Fibroblast of peridontal ligament (primary cell): ENCODE results near the gene S100A3.
"Not testable (repeated sequence)": the region's sequence is repeated elsewhere in the genome, so short reads cannot be mapped to it uniquely, and the experiment has no call there.

Source experiments
- DNase-seq: peaks from one replicate; pipeline ENCODE4 v3.0.0-alpha.2; 2010; ENCODE audit errors: extremely low read depth

S100A3 gene

DNA sequence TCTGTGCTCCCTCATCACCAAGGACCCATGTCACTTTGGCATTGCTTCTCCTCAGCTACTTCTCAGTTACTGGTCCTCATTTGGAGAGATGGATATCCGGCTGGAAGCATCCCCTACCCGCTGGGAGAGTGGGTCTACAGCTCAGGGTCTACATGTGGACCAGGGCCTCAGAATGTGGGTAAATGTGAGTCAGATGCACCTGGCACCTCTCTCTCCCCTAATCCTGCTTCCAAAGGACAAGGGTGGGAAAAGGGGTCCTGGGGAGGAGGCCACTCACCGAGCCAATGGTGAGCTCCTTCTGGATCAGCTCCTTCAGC, 14.2 kb downstream of the S100A3 start:
- no peak for DNase-seq

DNA sequence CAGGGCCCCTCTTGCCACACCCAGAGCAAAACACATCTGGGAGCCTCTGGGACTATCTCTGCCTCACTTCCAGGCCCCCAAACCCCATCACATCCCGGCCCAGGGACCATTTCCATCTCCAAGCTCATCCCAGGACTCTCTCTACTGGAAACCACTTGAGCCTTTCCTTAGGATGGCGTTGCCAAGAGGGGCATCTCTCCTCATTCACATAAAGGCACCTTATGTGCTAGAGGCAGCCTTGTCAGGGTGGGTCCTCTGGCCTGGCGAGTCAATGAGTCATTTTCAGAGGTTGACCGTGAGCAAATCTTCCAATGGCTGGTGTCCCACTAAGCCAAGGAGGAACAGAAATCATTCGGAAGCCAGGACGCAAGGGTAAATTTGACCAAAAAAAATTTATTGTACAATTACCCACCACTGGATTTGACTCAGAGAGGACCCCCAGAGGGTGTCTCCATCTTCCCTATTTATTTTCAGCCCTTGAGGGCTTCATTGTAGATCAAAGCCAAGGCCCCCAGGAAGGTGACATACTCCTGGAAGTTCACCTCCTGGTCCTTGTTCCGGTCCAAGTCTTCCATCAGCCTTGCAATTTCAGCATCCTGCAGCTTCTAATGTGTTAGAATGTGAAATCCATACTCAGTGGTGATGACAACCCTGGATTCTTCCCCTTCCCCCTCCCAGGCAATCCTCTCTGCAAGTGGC, 14.7 kb downstream of the S100A3 start:
- peak; percentile 36 for DNase-seq

GRCh38 chr1:153533689-153534201, 15.3 kb downstream of the S100A3 start:
- DNase-seq: peak; percentile 84

DNA sequence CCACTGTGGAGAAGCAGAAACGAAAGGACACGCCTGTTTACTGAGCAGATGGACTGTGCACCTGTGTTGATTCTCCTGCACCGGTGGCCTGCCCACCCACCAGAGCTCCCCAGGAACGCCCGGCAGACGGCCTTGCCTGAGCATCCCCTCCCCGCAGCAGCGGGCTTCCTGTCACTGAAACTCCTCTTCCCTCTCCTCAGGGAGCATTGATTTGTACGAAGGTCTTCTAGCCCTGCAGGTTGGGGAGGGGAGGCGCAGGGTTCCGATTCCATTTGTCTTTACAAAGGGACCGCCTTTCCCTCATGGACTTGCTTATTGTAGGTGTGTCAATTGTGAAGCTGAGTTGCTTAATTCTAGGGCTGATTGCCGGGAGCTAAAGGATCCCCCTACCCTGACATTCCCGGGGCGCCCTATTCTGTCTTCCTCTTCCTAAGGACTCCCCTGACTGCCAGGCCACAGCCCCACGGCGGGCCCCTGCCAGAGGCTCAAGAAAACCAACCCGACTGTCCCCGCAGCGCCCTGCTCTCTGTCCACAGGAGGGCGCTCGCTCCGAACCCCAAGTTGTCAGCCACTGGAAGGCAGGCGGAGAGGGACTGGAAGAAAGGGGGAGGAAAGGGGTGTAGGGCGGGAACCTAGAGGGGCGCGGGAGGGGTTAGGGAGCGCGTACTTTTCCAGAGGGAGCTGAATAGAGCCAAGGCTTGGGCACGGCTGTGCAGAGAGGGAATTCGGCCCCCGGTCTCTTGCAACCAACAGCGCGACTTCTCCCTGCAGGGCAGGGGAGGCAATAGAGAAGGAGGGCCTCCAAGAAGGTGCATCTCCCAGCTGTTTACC, 16.1 kb downstream of the S100A3 start:
- peak; percentile 91 for DNase-seq

DNA sequence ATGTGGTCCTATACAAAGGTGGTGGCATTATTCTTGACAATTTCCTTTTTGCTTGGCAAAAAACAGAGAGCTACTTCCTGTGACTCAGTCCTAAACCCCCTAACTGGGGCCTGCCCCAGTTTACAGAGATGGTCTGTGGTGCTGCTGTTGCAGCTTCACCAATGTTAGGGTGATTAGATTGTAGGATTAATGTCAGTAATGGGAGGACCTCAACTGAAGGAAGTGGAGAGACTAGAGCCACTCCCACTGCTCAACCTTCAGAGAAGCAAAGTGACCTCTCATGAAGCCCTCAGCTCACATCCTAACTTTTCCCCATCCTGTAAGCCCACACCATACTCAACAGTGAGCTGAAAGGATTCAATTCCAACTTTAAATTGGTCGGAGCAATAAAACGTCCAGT, 16.9 kb downstream of the S100A3 start:
- DNase-seq: no peak

GRCh38 chr1:153531638-153532037, 17.4 kb downstream of the S100A3 start:
- no peak for DNase-seq

GRCh38 chr1:153527683-153528040, 21.4 kb downstream of the S100A3 start:
- DNase-seq: no peak

GRCh38 chr1:153527023-153527682, 21.9 kb downstream of the S100A3 start:
- DNase-seq: no peak

DNA sequence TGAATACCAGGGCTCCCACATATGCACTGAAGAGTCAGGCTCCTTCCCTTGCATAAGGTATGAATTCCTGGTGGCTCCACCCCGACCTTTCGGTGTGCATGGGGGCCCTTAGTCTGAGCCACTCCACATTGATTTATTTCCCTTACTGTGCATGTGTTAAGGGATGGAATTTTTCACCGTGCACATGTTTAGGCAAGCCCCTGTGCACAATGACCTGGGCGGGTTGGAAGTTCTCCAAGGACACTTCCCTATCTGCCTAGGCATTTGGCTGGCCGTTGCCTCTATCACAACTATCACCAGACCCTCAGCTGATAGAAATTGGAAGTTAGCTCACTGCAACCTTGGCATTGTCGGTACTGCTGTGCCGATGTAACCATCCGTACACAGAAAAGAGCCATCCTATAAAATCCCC, 22.9 kb downstream of the S100A3 start:
- DNase-seq: no peak

DNA sequence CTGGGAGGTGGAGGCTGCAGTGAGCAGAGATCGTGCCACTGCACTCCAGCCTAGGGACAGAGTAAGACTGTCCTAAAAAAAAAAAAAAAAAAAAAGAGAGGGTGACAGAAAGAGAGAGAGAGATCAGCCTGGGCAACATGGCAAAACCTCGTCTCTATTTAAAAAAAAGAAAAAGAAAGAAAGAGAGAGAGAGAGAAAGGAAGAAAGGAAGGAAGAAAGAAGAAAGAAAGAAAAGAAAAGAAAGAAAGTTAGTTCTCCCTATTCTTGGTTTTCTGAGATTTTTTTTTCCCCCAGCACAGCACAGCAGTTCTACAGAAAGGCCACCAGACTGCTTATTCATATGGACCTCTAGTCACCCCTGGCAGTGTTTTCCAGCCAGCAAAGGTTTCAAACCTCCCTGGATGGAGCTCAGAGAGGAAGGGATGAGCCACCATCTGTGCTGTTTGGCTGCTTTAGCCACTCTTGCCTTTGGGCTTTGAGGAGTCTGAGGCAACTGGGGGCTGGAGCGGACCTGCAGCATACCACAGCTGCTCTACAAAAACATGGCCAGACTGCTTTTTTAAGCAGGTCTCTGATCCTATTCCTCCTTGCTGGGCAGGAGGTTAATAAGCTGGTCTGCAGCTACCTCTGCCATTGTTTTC, 23.9 kb downstream of the S100A3 start:
- DNase-seq: no peak

GRCh38 chr1:153522353-153523048, 26.6 kb downstream of the S100A3 start:
- DNase-seq: not testable (repeated sequence)

DNA sequence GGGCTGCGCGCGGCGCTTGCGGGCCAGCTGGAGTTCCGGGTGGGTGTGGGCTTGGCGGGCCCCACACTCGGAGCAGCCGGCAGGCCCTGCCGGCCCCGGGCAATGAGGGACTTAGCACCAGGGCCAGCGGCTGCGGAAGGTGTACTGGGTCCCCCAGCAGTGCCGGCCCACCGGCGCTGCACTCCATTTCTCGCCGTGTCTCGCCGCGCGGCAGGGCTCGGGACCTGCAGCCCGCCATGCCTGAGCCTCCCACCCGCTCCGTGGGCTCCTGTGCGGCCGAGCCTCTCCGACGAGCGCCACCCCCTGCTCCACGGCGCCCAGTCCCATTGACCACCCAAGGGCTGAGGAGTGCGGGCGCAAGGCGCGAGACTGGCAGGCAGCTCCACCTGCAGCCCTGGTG, 27.2 kb downstream of the S100A3 start:
- DNase-seq: not testable (repeated sequence)

DNA sequence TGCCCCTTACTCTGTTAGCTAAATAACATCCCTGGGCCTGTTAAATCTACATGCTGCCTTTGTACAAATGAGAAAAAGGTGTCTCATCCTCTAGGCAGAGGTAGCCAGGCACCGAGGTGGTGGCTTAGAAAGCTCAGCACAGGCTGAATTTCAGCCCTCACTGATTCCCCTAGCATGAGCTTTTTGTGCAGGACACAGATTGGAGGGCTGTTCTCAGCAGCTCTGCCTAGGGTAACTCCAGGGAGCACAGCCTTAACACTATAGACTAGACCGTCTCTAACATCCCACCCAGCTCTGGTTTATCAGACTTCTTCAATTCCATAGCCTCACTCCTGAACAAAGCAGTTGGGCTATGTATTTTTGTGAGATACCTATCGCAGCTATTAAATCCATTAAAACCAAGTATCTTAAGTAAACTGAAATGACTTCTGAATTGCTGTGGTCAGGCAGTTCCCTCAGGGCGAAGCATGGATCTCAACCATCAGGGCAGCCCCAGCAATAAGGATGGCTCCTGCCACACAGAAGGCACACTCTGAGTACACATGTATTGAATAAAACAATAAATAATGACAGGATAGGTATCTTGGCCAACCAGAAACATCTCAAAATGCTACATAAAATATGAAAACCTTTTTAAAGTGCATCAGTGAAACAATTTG, 28.1 kb downstream of the S100A3 start:
- no peak for DNase-seq

DNA sequence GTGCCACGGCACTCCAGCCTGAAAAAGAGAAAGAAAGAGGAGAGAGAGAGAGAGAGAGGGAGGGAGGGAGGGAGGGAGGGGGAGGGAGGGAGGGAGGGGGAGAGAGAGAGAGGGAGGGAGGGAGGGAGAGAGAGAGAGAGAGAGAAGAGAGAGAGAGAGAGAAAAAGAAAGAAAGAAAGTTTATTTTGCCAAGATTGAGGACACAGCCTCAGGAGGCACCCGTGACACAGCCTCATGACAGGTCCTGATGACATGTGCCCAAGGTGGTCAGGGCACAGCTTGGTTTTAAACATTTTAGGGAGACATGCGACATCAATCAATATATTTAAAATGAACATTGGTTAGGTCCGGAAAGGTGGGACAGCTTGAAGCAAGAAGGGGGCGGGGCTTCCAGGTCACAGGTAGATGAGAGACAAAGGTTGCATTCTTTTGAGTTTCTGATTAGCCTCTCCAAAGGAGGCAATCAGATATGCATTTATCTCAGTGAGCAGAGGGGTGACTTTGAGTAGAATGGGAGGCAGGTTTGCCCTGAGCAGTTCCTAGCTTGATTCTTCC, 28.8 kb downstream of the S100A3 start:
- DNase-seq: not testable (repeated sequence)

DNA sequence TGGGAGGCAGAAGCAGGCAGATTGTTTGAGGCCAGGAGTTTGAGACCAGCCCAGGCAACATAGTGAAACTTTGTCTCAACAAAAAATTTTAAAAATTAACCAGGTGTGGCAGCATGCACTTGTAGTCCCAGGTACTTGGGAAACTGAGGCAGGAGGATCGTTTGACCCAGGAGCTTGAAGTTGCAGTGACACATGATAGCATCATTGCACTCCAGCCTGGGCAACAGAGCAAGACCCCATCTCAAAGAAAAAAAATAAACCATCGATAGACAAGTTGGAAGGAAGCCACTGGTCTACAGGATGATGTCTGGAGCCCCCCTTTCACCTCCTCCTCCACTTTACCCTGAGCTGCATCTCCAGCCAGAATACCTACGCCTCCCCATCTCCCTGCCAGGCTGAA, 29.8 kb downstream of the S100A3 start:
- DNase-seq: no peak

DNA sequence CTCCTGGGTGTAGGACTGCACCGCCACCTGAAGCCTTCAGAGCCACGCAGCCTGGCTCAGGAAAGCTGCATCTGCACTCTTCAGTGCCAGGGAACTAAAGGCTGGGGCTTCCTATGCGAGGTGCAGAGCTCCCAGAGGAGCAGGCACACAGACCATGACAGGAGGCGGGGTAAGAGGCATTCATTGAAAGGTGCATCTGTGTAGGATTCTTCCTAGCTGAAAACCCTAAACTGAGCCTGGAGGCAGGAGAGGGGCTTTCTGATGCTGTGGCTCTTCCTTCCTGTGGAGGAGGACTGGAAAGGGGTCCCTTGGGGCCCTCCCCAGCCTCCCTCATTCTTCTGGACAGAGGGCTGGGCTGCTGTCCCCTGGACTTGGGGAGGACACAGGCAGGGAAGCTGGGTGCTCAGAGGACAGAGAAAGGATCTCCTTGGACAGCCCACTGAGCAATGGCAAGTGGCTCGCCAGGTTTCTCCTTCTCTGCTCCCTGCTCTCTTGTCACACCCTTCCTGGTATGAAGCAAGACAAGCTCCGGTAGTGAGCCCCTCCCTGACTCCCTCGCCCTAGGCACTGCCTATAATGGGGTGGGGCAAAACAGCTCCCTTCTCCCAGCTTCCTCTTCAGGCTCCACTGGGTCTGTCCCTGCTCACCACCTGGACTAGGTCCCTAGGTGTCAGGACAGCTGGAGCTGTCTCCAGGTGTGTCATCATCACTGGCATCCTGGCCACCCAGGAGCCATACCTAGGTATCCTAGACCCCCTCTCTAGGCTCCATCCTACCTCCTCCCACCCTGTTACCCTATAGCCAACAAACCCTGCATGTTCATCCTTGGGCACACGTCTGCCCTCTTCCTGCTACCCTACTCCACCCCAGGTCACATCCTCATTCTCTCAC, 33.3 kb downstream of the S100A3 start:
- no peak for DNase-seq

DNA sequence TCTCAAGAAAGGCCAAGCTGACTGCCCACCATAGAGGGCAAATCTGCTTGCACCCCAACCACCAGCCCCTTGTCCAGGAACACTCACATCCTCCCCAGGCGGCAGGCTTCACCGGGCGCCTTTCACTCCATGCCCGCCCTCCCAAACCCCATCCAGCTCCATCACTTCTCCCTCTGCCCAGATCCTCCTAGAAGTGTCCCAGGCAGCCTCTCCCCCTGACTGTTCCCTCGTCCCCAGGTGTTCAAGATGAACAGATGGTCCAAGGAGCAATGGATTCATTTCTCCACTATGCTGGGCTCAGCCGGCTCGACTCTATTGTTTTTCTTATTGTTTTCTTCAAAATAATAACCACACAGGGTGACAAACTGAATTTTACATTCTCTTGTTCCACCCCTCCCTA, 35.4 kb downstream of the S100A3 start:
- DNase-seq: no peak

DNA sequence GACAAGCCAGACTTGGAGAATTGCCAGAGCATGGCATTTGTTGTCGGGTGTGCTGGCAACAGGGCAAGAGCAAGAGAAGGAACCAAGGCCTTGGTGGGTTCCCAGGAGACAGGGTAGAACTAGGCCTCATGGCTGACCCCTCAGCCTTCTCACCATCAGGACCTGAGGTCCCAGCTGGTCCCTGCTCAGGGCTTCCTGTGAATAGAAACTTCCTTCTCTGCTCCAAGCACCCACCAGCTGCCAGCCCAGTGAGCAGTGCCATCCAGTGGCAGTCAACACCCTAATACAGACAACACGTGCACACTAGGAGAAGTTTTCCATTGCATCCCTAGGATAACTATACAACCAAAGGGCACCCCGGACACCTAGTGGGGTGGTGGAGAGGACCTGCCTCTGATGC, 36.0 kb downstream of the S100A3 start:
- no peak for DNase-seq

DNA sequence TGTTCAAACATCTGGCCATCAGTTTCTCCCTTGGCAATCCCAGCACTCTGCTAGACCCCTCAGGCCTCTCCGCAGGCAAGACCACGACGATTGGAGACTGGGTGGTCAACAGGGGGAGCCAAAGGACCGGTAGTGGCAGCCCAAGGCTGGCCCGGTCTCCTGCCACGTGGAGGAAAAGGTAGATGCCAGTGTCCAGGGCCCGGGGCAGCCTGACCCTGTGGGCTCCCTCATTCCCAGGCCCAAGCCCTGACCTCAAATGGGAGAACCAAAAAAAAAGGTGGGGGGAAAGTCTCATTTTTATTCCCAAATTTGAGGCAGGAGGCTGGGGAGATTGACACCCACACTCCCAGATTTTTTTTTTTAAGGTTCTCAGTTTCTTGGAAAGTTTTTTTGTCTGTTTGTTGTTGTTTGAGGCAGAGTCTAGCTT, 38.1 kb downstream of the S100A3 start:
- peak; percentile 75 for DNase-seq
